ENCODE data around the gene ATG16L2.

DNA sequence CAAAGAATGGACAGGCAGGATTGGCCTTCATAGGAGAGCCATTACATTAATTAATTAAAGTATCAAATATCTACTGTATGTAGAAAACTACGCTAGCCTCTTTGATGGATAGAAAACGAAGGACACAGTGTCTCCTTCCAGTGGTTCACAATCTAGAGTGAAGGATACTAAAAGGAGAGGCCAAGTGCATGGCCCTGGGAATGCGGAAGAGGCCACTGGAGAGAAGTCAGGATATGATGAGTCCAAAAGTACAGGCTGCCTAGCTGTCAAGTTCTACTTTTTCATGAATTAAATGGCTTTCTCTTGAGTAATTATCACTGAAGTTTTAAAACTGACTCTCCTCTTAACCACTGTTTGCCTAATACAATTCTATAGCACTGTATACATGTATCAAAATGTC is 41.9 kb downstream of the ATG16L2 start:
- TF ChIP-seq, protein P1, sequence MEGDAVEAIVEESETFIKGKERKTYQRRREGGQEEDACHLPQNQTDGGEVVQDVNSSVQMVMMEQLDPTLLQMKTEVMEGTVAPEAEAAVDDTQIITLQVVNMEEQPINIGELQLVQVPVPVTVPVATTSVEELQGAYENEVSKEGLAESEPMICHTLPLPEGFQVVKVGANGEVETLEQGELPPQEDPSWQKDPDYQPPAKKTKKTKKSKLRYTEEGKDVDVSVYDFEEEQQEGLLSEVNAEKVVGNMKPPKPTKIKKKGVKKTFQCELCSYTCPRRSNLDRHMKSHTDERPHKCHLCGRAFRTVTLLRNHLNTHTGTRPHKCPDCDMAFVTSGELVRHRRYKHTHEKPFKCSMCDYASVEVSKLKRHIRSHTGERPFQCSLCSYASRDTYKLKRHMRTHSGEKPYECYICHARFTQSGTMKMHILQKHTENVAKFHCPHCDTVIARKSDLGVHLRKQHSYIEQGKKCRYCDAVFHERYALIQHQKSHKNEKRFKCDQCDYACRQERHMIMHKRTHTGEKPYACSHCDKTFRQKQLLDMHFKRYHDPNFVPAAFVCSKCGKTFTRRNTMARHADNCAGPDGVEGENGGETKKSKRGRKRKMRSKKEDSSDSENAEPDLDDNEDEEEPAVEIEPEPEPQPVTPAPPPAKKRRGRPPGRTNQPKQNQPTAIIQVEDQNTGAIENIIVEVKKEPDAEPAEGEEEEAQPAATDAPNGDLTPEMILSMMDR (IDR thresholded peaks at IDR 0.05), result no peak
- no peak for TF ChIP-seq EZH2 (IDR thresholded peaks at IDR 0.05; ENCODE audit: borderline replicate concordance, insufficient read depth, low read depth, low read length, poor library complexity, severe bottlenecking)
